RWPE2 (cell line): ENCODE data around the gene PYGB.

Experiments used
- ATAC-seq: fragments of 200-7000 bp; cut with Tn5 transposase; 3 replicates; pipeline ENCODE4 v1.9.1; 2021; ENCODE audit warnings: low read depth
- DNase-seq: peaks from one replicate; pipeline ENCODE4 v3.0.0-alpha.2; 2020; ENCODE audit warnings: low spot score
- H3K27ac ChIP-seq: fragments of 450-650 bp; 2 replicates; pipeline ENCODE4 v1.5.1; 2017; ENCODE audit warnings: mild to moderate bottlenecking; ENCODE audit not compliant: poor library complexity, severe bottlenecking
- H3K27me3 ChIP-seq: fragments of 250-450 bp; sonication (Bioruptor Pico); 2 replicates; pipeline ENCODE4 v1.5.1; 2021; ENCODE audit warnings: mild to moderate bottlenecking, moderate library complexity; ENCODE audit not compliant: insufficient read depth, poor library complexity, severe bottlenecking
- H3K36me3 ChIP-seq: fragments of 250-450 bp; sonication (Bioruptor Pico); 2 replicates; pipeline ENCODE4 v1.5.1; 2020; ENCODE audit warnings: low read depth, mild to moderate bottlenecking, moderate library complexity
- H3K4me1 ChIP-seq: fragments of 250-450 bp; sonication (Bioruptor Pico); 2 replicates; pipeline ENCODE4 v1.5.1; 2021; ENCODE audit warnings: mild to moderate bottlenecking, moderate library complexity; ENCODE audit not compliant: insufficient read depth, poor library complexity, severe bottlenecking
- H3K4me3 ChIP-seq: fragments of 250-450 bp; sonication (Bioruptor Pico); 2 replicates; pipeline ENCODE4 v1.5.1; 2021; ENCODE audit warnings: mild to moderate bottlenecking, moderate library complexity; ENCODE audit not compliant: severe bottlenecking
- H3K9me3 ChIP-seq: fragments of 250-450 bp; sonication (Bioruptor Pico); 2 replicates; pipeline ENCODE4 v1.5.1; 2021; ENCODE audit warnings: mild to moderate bottlenecking, moderate library complexity; ENCODE audit not compliant: severe bottlenecking
- CTCF ChIP-seq: fragments of 450-650 bp; IDR thresholded peaks from one replicate; pipeline ENCODE4 v1.5.1; 2017; ENCODE audit warnings: mild to moderate bottlenecking, moderate library complexity; ENCODE audit not compliant: poor library complexity, severe bottlenecking

PYGB gene

GRCh38 chr20:25286917-25287316, 39.0 kb downstream of the PYGB start:
- H3K27me3 ChIP-seq = no peaks in the 10 kb centered on the region
- no peak overlapping the region for H3K4me3 ChIP-seq
- TF ChIP-seq CTCF = no peak
- H3K9me3 ChIP-seq = no peaks in the 10 kb centered on the region
- DNase-seq (peak; percentile 29), ATAC-seq (no peak)
- H3K27ac ChIP-seq = no peak overlapping the region
- H3K36me3 ChIP-seq = peaks cover 95% of the 10 kb centered on the region
- H3K4me1 ChIP-seq = no peaks in the 10 kb centered on the region

GRCh38 chr20:25287631-25288290, 39.9 kb downstream of the PYGB start:
- Histone ChIP-seq H3K9me3 (no peaks in the 10 kb centered on the region), H3K36me3 (peaks cover 92% of the 10 kb centered on the region), H3K4me3 (no peak overlapping the region), H3K27me3 (no peaks in the 10 kb centered on the region), H3K4me1 (no peaks in the 10 kb centered on the region), H3K27ac (no peak overlapping the region)
- no peak for TF ChIP-seq CTCF
- no peak for ATAC-seq
- DNase-seq = peak; percentile 47

GRCh38 chr20:25288291-25289181, 40.7 kb downstream of the PYGB start:
- TF ChIP-seq CTCF = no peak
- ATAC-seq (no peak), DNase-seq (peak; percentile 50)
- Histone ChIP-seq H3K27me3 (no peaks in the 10 kb centered on the region), H3K4me3 (no peak overlapping the region), H3K27ac (no peak overlapping the region), H3K36me3 (peaks cover 89% of the 10 kb centered on the region), H3K9me3 (no peaks in the 10 kb centered on the region), H3K4me1 (no peaks in the 10 kb centered on the region)

GRCh38 chr20:25289886-25290597, 42.2 kb downstream of the PYGB start:
- H3K4me1 ChIP-seq = no peaks in the 10 kb centered on the region
- H3K27ac ChIP-seq = no peak overlapping the region
- no peak for ATAC-seq
- no peaks in the 10 kb centered on the region for H3K27me3 ChIP-seq
- H3K36me3 ChIP-seq = peaks cover 84% of the 10 kb centered on the region
- no peaks in the 10 kb centered on the region for H3K9me3 ChIP-seq
- H3K4me3 ChIP-seq = no peak overlapping the region
- no peak for TF ChIP-seq CTCF
- DNase-seq = peak; percentile 47
